ENCODE measurements around the gene RNF113B.

- TF ChIP-seq EP300 (IDR thresholded peaks at IDR 0.05) (no peak), POLR2A (IDR thresholded peaks at IDR 0.05) (no peak)
Measured at GRCh38 chr13:98141091-98141490, 36.0 kb downstream of the RNF113B start.

Measured in suprapubic skin (tissue), 2 donors.